ENCODE measurements around the gene UROC1.

Gene UROC1

DNA sequence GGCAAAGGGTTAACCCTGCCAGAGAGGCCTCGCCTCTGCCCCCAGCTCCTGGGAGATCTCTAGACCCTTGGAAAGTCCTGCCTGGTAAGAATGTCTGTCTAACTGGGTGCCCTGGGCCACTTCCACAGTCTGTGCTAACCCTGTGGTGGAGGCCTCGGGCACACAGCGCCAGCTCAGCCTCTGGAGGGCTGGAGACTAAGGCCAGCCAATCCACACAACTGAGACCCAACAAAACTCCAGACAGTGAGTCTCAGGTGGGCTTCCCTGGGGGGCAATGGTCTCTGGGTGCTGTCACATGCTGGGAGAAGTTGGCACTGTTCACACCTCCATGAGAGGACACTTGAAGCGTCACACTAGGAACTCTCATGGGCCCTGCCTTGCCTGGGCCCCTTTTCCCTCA is 61.4 kb downstream of the UROC1 start:
- FAIRE-seq (no peak), DNase-seq (ENCODE audit: insufficient read length) (no peak)
- no peak for TF ChIP-seq TAF1 (IDR thresholded peaks at IDR 0.05; ENCODE audit: borderline replicate concordance, low read depth, low read length)
- no peak for TF ChIP-seq POLR2AphosphoS5 (IDR thresholded peaks at IDR 0.05; ENCODE audit: low read depth, low read length)
- TF ChIP-seq POLR2A (IDR thresholded peaks at IDR 0.05; ENCODE audit: low read depth, low read length) = no peak

DNA sequence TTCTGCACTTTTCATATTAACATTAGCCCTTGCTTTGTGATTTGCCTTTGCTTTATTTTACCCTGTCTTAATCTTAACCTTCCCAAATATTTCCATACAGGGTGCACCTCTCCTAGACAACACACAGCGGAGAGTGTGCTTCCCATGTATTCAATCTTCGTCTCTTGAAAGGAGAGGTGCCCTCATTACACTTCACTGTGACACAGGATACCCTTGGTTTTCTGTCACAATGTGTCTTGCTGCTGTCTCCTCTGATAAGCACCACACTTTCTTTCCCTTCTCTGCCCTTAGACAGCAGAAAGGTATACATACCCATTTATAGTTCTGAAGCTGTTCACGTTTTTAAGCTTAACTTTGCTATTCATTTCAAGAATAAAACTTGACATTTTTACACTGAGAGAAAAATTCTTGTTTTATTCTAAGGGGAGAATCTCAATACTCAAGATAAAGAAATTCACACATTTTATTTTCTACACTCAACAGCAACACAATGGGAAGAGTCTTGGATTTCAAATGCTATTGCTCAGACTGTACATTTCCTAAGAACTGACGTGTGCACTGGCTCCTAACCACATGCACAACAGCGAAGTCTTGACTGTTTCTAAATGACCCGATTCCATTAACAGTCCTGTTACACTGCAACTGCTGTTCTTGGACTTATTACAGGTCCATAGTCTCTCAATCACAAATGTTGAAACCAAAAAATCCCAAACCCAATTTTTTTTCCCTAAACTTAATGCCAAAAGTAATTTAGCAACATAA is 63.0 kb downstream of the UROC1 start:
- no peak for DNase-seq (ENCODE audit: insufficient read length)
- FAIRE-seq = no peak
- no peak for TF ChIP-seq TAF1 (IDR thresholded peaks at IDR 0.05; ENCODE audit: borderline replicate concordance, low read depth, low read length)
- no peak for TF ChIP-seq POLR2A (IDR thresholded peaks at IDR 0.05; ENCODE audit: low read depth, low read length)
- TF ChIP-seq POLR2AphosphoS5 (IDR thresholded peaks at IDR 0.05; ENCODE audit: low read depth, low read length) = no peak

DNA sequence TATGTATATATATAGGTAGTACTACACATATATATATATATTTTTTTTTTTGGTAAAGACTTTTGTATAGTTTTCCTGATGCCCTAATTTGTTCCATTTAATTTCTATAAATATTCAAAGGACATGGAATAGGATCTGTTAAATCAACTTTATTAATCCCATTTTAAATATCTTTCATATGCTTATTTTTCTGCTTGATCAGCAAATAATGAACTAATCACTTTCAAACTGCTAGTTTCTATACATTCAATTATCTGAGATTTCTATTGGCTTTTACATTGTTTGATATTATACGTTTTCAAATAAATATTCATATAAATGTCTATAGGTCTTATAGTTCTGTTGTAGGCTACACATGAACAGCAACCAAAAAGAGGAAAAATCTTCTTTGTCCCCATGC is 63.5 kb downstream of the UROC1 start:
- FAIRE-seq (no peak), DNase-seq (ENCODE audit: insufficient read length) (no peak)

DNA sequence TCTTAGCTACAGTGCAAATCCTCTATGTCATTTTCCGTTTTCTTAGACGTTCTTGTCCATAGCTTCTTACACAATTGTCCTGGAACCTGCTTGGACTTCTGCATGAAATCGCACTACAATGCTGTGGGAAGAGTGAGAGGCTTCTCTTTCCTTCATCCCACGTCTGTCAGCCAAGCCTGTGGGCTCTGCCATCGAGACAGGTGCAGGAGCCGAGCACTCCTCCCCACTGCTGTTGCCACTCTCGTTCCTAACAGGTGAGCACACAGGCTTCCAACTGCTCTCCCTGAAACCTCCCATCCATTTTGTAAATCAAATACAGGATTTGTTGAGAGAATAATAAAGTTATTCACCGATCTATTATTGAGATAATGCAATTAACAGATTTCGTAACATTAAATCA is 65.4 kb downstream of the UROC1 start:
- DNase-seq (ENCODE audit: insufficient read length) (no peak), FAIRE-seq (no peak)
- TF ChIP-seq POLR2AphosphoS5 (IDR thresholded peaks at IDR 0.05; ENCODE audit: low read depth, low read length) (no peak), TAF1 (IDR thresholded peaks at IDR 0.05; ENCODE audit: borderline replicate concordance, low read depth, low read length) (no peak), POLR2A (IDR thresholded peaks at IDR 0.05; ENCODE audit: low read depth, low read length) (no peak)

More for the DNA sequence above, 63.5 kb downstream of the UROC1 start:
- no peak for TF ChIP-seq TAF1 (IDR thresholded peaks at IDR 0.05; ENCODE audit: borderline replicate concordance, low read depth, low read length)
- no peak for TF ChIP-seq POLR2A (IDR thresholded peaks at IDR 0.05; ENCODE audit: low read depth, low read length)

- DNase-seq (ENCODE audit: insufficient read length) (no peak), FAIRE-seq (no peak)
- TF ChIP-seq POLR2AphosphoS5 (IDR thresholded peaks at IDR 0.05; ENCODE audit: low read depth, low read length) (no peak), TAF1 (IDR thresholded peaks at IDR 0.05; ENCODE audit: borderline replicate concordance, low read depth, low read length) (no peak), POLR2A (IDR thresholded peaks at IDR 0.05; ENCODE audit: low read depth, low read length) (no peak)
Measured at GRCh38 chr3:126451511-126451910, 66.1 kb downstream of the UROC1 start.

GRCh38 chr3:126450744-126451143 is 66.8 kb downstream of the UROC1 start:
- DNase-seq (ENCODE audit: insufficient read length) = no peak
- no peak for FAIRE-seq
- TF ChIP-seq POLR2AphosphoS5 (IDR thresholded peaks at IDR 0.05; ENCODE audit: low read depth, low read length) (no peak), TAF1 (IDR thresholded peaks at IDR 0.05; ENCODE audit: borderline replicate concordance, low read depth, low read length) (no peak), POLR2A (IDR thresholded peaks at IDR 0.05; ENCODE audit: low read depth, low read length) (no peak)

DNA sequence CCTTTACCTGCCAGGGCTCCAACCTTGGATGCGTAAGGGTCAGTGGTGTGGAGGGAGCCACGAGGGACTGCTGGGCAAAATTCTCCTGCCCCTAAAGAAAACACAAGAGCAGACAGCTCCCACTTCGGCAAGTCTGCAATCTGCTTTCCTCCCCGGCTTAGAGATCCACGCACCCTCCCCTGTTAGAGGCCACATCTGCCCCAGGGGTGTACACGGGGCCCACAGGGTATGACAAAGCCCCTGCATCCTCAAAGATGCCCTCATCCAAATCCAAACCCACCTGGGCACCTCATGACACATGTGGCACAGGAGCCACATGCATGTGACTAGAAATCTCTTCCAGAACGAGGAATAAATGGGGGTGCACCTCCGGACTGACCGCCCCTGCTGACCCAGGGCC is 67.4 kb downstream of the UROC1 start:
- TF ChIP-seq POLR2AphosphoS5 (IDR thresholded peaks at IDR 0.05; ENCODE audit: low read depth, low read length) (no peak), TAF1 (IDR thresholded peaks at IDR 0.05; ENCODE audit: borderline replicate concordance, low read depth, low read length) (no peak), POLR2A (IDR thresholded peaks at IDR 0.05; ENCODE audit: low read depth, low read length) (no peak)
- FAIRE-seq = no peak
- no peak for DNase-seq (ENCODE audit: insufficient read length)

GRCh38 chr3:126449621-126450051 is 67.9 kb downstream of the UROC1 start:
- no peak for FAIRE-seq
- no peak for TF ChIP-seq TAF1 (IDR thresholded peaks at IDR 0.05; ENCODE audit: borderline replicate concordance, low read depth, low read length)
- no peak for TF ChIP-seq POLR2AphosphoS5 (IDR thresholded peaks at IDR 0.05; ENCODE audit: low read depth, low read length)
- no peak for TF ChIP-seq POLR2A (IDR thresholded peaks at IDR 0.05; ENCODE audit: low read depth, low read length)
- no peak for DNase-seq (ENCODE audit: insufficient read length)

GRCh38 chr3:126448893-126449180 is 68.7 kb downstream of the UROC1 start:
- DNase-seq (ENCODE audit: insufficient read length) = no peak
- TF ChIP-seq POLR2AphosphoS5 (IDR thresholded peaks at IDR 0.05; ENCODE audit: low read depth, low read length) (no peak), POLR2A (IDR thresholded peaks at IDR 0.05; ENCODE audit: low read depth, low read length) (no peak), TAF1 (IDR thresholded peaks at IDR 0.05; ENCODE audit: borderline replicate concordance, low read depth, low read length) (no peak)
- FAIRE-seq = no peak

DNA sequence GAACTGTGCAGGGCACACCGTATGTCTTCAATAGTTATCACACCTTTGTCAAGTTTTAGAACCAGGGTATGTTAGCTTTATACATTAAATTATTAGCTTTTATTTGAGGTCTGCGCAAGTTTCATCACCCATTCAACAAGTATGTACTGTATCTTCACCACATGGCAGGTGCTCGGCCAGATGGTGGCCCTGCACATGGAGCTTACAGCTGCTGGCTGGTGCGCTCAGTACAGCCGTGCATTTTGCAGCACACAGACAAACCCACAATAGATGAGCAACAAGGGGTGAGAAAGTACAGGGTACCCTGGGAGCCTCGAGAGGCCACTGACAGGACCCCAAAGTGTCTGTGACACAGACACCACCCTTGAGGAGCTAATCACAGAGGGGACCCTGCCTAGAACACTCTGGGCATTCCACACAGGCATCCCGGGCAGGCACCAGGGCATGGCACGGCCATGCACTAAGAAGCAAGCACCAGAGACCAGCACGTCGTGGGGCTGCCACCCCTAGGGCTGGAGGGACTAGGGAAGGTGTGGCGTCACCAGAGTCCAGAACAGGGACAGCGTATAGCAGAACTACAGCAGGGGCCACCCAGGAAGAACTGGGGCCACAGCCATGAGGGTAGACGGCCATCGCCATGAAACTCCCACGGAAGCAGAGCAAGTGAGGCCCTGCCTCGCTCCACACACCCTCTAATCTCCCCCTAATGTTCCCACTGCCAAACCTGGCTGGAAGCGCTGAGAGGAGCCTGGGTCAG is 69.3 kb downstream of the UROC1 start:
- TF ChIP-seq POLR2A (IDR thresholded peaks at IDR 0.05; ENCODE audit: low read depth, low read length) (no peak), POLR2AphosphoS5 (IDR thresholded peaks at IDR 0.05; ENCODE audit: low read depth, low read length) (no peak), TAF1 (IDR thresholded peaks at IDR 0.05; ENCODE audit: borderline replicate concordance, low read depth, low read length) (no peak)
- no peak for DNase-seq (ENCODE audit: insufficient read length)
- no peak for FAIRE-seq

GRCh38 chr3:126447456-126448106 is 70.0 kb downstream of the UROC1 start:
- DNase-seq (ENCODE audit: insufficient read length) = no peak
- FAIRE-seq = no peak
- TF ChIP-seq TAF1 (IDR thresholded peaks at IDR 0.05; ENCODE audit: borderline replicate concordance, low read depth, low read length) (no peak), POLR2AphosphoS5 (IDR thresholded peaks at IDR 0.05; ENCODE audit: low read depth, low read length) (no peak), POLR2A (IDR thresholded peaks at IDR 0.05; ENCODE audit: low read depth, low read length) (no peak)
